Cardiac septum (tissue), 1 donor: ENCODE results near the gene KATNA1. TPM values are rescaled to one million over a fixed set of nuclear protein-coding genes. Genes with fewer than 3 reads are reported as not detected.

Experiments
- DNase-seq: peaks from one replicate; pipeline ENCODE4 v3.0.0-alpha.2; 2020; ENCODE audit warnings: low spot score
- intact Hi-C: fragments of 100-400 bp; cut with DNase I; formaldehyde crosslinking; loops from one replicate; pipeline ENCODE4 v1.14.0; 2022
- total RNA-seq: library from RNA; stranded (reverse); fragmentation: NEBNext Ultra II Directional; extraction: Animal tissue kit (Norgen Biotek cat#: 25700); gene quantifications from one replicate; pipeline ENCODE4 v1.2.1, GENCODE V29; 2021
- donor health status: DM: no; HTN: no; CAD: no.

KATNA1 gene
- total RNA-seq, 1 donor from 2014 or later = 13.1 TPM

- intact Hi-C loops = no loop called here
Observed at GRCh38 chr6:149615805-149616204, 32.7 kb downstream of the KATNA1 start.

DNA sequence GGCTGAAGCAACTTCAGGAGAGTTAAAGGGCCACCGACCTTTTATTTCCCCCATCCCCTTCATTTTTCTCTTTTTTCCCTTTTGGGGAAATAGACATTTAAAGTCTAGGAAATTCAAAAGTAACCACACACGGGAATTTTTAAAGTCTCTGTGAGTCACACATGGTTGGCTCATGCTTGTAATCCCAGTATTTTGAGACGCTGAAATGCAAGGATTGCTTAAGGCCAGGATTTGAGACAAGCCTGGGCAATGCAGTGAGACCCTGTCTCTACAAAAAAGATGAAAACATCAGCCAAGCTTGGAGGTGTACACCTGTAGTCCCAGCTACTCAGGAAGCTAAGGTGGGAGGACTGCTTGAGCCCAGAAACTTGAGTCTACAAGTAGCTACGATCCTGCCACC, 34.2 kb downstream of the KATNA1 start:
- intact Hi-C loops = no loop called here
- no peak for DNase-seq

More at GRCh38 chr6:149615805-149616204, 32.7 kb downstream of the KATNA1 start:
- no peak for DNase-seq

GRCh38 chr6:149608381-149608982, 40.0 kb downstream of the KATNA1 start:
- intact Hi-C loops = no loop called here
- DNase-seq = no peak

- intact Hi-C loops = no loop called here
- DNase-seq = no peak
Observed at GRCh38 chr6:149600508-149600907, 48.0 kb downstream of the KATNA1 start.

GRCh38 chr6:149593408-149593807, 55.1 kb downstream of the KATNA1 start:
- intact Hi-C loops = no loop called here
- no peak for DNase-seq

- DNase-seq = no peak
- intact Hi-C loops = no loop called here
Observed at GRCh38 chr6:149592983-149593382, 55.5 kb downstream of the KATNA1 start.

- intact Hi-C loops = no loop called here
- no peak for DNase-seq
Observed at GRCh38 chr6:149586149-149586548, 62.4 kb downstream of the KATNA1 start.

DNA sequence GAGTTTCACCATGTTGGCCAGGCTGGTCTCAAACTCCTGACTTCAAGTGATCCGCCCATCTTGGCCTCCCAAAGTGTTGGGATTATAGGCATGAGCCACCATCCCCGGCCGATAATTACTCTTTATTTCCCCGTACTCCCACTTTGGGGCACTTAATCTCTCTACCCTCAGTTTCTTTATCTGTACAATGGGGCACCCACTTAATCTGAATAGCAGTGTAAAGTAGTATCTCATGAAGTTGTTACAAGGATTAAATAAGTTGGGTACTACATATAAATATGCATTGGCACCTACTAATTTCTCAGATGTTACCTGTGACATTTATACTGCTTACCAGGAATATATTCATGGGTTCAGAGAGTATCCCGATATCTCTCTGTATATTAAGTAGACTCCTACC, 67.2 kb downstream of the KATNA1 start:
- no peak for DNase-seq
- intact Hi-C loops = no loop called here

DNA sequence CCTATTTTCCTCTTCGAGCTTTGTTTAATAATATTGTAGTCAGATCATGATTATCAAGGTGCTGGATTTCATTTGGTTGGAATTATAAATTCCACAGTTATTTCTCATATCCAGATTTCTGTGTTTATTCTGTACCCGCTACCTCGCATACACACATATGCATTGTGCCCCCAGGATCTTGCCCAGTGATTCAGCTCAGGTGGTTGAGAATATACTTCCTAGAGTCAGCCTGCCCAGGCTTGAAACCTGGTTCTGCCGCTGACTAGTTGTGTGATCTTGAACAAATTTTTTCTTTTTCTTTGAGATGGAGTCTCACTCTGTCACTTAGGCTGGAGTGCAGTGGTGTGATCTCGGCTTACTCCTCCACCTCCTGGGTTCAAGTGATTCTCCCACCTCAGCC, 67.6 kb downstream of the KATNA1 start:
- no peak for DNase-seq
- intact Hi-C loops = no loop called here

DNA sequence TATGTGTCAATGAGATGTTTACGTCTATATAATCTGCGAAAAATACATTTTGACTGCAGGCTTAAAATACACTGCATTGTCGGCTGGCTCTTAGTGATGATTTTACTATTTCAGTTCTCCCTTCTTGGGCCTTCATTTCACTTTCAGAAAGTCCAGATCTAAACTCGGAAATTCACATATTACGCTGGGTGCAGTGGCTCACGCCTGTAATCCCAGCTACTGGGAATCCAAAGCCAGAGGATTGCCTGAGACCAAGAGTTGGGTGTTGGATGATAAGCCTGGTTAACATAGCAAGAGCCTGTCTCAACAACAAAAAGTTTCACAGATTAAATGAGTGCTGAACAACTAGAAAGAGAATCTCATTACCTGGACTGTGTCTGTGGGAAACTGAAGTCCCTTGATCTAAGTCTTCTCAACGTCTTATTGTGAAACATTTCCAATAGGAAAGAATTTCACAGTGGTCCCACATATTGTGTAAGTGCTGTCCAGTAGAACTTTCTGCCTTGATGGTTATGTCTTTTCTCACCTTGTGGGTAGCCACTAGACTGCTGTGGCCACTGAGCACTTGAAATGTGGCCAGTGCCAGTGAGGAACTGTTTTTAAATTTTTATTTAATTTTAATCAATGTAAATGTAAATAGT, 80.4 kb downstream of the KATNA1 start:
- intact Hi-C loops = loop anchor here (2.0 to 5.0 kb wide), 2 partner anchors 81 to 149 kb away; partner anchors contain the start of genes KATNA1 and LATS1

DNA sequence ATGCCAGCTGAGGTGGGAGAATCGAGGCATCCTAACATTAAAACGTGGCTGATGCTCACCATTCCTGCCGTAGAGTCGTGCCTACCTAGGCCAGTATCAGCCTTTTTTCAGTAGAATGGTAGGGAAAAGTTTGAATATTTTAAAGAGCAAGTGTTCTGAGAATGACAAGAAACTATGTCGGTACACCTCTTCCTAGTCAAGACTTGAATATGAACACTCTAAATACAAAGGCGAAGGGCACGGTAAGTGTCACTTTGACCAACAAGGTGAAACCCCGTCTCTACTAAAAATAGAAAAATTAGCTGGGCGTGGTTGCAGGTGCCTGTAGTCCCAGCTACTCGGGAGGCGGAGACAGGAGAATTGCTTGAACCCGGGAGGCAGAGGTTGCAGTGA, 81.3 kb downstream of the KATNA1 start:
- DNase-seq = no peak
- intact Hi-C loops = loop anchor here (2.0 to 5.0 kb wide), 2 partner anchors 82 to 150 kb away; partner anchors contain the start of genes KATNA1 and LATS1

More for the DNA sequence above, 80.4 kb downstream of the KATNA1 start:
- no peak for DNase-seq

- intact Hi-C loops = loop anchor here (2.0 to 5.0 kb wide), 2 partner anchors 82 to 151 kb away; partner anchors contain the start of genes KATNA1 and LATS1
- DNase-seq = peak; percentile 79
Observed at GRCh38 chr6:149566410-149567193, 81.9 kb downstream of the KATNA1 start.

DNA sequence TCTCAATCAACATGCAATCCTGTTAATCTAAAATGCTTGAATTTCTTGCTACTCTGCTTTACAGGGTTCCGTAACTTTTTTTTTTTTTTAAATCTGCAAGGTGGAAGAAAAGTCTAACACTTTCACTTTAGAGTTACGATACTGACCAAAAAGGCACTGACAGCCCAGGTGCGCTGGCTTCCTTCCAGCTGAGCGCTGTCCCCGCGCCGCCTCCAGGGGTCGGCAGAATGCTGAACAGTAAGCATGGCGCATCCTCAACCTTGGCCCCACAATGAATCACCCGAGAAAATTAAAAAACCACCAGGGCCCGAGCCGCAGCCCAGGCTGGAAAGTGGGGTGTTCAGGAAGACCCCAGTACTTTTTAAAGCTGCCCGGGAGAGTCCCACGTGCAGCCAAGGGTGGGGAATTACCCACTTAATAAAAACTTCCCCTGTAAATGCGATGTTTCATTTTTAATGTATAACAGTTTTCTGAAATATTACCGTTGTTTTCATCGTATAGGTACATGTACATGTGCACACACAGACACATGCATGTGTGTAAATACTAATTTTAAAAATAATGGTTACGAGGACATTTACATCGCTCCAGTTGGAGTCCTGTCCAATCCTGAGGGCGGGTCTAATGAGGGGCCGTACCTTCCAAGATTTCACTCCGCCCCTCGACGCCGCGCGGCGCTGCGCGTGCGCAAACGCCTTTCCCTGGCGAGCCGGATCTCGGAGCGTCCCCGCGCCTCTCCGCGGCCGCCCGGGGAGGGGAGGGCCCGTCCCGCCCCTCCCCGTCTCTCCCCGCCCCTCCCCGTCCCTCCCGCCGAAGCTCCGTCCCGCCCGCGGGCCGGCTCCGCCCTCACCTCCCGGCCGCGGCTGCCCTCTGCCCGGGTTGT, 82.7 kb downstream of the KATNA1 start, which contains the start of gene GINM1:
TSS of gene GINM1 (plus strand) at position 849 of the 883 bp plus-strand sequence. CDS start 40 bp downstream, outside the sequence.
- peak; percentile 98 for DNase-seq
- intact Hi-C loops = loop anchor here (2.0 to 5.0 kb wide), 3 partner anchors 19 to 152 kb away; partner anchors contain the start of genes KATNA1, LATS1 and PPIL4

GRCh38 chr6:149563928-149564325, 84.6 kb downstream of the KATNA1 start:
- intact Hi-C loops = loop anchor here (2.0 kb wide), 1 partner anchor 17 kb away; the partner anchor contains the start of gene PPIL4
- no peak for DNase-seq

DNA sequence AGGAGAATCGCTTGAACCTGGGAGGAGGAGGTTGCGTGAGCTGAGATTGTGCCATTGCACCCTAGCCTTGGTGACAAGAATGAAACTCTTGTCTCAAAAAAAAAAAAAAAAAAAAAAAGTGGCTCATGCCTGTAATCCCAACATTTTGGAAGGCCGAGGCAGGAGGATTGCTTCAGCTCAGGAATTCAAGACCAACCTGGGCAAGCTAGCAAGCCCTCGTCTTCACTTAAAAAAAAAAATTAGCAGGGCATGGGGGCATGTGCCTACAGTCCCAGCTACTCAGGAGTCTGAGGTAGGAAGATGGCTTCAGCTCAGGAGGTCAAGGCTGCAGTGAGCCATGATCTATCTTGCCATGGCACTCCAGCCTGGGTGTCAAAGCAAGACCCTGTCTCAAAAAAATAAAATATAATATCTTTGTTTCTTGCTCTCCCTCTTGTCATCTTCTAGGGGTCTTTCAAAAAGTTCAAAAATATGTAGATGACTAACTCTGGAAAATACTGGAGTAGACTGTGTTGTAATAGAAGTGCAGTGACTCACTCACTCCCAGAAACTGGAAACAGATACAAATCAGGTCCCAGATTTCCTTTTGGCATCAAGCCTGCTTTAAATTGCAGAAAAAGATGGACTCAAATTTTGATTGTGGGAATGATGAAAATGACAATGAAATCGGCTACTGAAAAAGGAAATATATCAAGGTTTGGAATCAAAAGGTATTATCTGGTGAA, 85.1 kb downstream of the KATNA1 start:
- intact Hi-C loops = no loop called here
- DNase-seq = no peak

- intact Hi-C loops = no loop called here
- no peak for DNase-seq
Observed at GRCh38 chr6:149560736-149561135, 87.8 kb downstream of the KATNA1 start.

GRCh38 chr6:149559389-149559788, 89.1 kb downstream of the KATNA1 start:
- no peak for DNase-seq
- intact Hi-C loops = no loop called here

- DNase-seq = no peak
- intact Hi-C loops = no loop called here
Observed at GRCh38 chr6:149558029-149558428, 90.5 kb downstream of the KATNA1 start.

- intact Hi-C loops = no loop called here
- no peak for DNase-seq
Observed at GRCh38 chr6:149551920-149552319, 96.6 kb downstream of the KATNA1 start.
